ENCODE results near the gene ADCY3. TPM values are rescaled to one million over a fixed set of nuclear protein-coding genes. Genes with fewer than 3 reads are reported as not detected.

Gene ADCY3
- 10 to 100 TPM; 40.7 to 59.3 TPM for total RNA-seq
- total RNA-seq: 69.1 to 76.1 reads per million in 2 donors

- Mint-ChIP-seq H3K27me3 (peaks cover 4% of the 10 kb centered on the region), H3K4me1 (peaks cover 31% of the 10 kb centered on the region), H3K36me3 (ENCODE audit: low read depth) (no peaks in the 10 kb centered on the region), H3K4me3 (peak within 1 kb of the TSS; percentile 96), H3K27ac (peak within 1 kb of the TSS; percentile 61)
- DNase-seq: peak; percentile 35 to 66 (median 63)
- ATAC-seq: peak; percentile 70
- H3K9me3 ChIP-seq (ENCODE audit: control insufficient read depth, low read length, poor library complexity, severe bottlenecking): no peaks in the 10 kb centered on the region
Measured at GRCh38 chr2:24920098-24920808, at the start of gene ADCY3. ADCY3 (minus strand) TSS chr2:24920237; CDS start chr2:24918987, 1,250 bp downstream.

GRCh38 chr2:24969784-24970183, 49.7 kb upstream of the ADCY3 start:
- no peak for ATAC-seq
- H3K9me3 ChIP-seq (ENCODE audit: control insufficient read depth, low read length, poor library complexity, severe bottlenecking): no peaks in the 10 kb centered on the region
- DNase-seq: no peak
- no peak overlapping the region for H3K4me3 Mint-ChIP-seq
- H3K27me3 Mint-ChIP-seq: no peaks in the 10 kb centered on the region
- peaks cover 9% of the 10 kb centered on the region for H3K36me3 Mint-ChIP-seq (ENCODE audit: low read depth)
- H3K4me1 Mint-ChIP-seq: peaks cover 17% of the 10 kb centered on the region
- H3K27ac Mint-ChIP-seq: no peak overlapping the region

- Mint-ChIP-seq H3K4me1 (peaks cover 19% of the 10 kb centered on the region), H3K27ac (no peak overlapping the region), H3K36me3 (ENCODE audit: low read depth) (peaks cover 27% of the 10 kb centered on the region), H3K4me3 (no peak overlapping the region), H3K27me3 (no peaks in the 10 kb centered on the region)
- DNase-seq (no peak), ATAC-seq (no peak)
- no peaks in the 10 kb centered on the region for H3K9me3 ChIP-seq (ENCODE audit: control insufficient read depth, low read length, poor library complexity, severe bottlenecking)
Measured at GRCh38 chr2:24961903-24962302, 41.9 kb upstream of the ADCY3 start.

GRCh38 chr2:24959761-24960160, 39.7 kb upstream of the ADCY3 start:
- DNase-seq: no peak
- peaks cover 19% of the 10 kb centered on the region for H3K4me1 Mint-ChIP-seq
- no peaks in the 10 kb centered on the region for H3K27me3 Mint-ChIP-seq
- no peak overlapping the region for H3K4me3 Mint-ChIP-seq
- peaks cover 6% of the 10 kb centered on the region for H3K9me3 ChIP-seq (ENCODE audit: control insufficient read depth, low read length, poor library complexity, severe bottlenecking)
- no peak for ATAC-seq
- peaks cover 32% of the 10 kb centered on the region for H3K36me3 Mint-ChIP-seq (ENCODE audit: low read depth)
- peak overlapping the region; percentile 37 for H3K27ac Mint-ChIP-seq

DNA sequence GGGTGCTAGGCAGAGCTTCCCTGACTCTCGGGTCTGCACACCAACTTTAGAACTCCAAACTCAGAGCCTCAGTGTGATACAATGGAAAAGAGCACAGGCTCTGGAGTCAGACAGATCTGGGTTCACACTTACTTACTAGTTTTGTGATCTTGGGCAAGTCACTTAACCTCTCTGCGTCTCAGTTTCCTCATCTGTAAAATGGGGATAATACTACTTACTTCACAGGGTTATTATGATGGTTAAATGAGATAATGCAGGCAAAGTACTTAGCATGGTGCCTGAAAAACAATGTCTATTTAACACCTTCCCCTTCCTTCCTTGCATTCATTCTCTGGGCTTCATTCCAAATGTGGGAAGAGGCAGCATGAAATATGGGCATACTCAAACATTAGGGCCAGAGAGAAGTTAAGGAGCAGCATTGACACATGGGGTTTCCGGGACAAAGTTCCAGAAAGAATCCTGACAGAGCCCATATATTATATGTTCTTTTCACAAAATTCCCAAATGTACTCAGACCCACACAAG, 38.4 kb upstream of the ADCY3 start:
- no peaks in the 10 kb centered on the region for H3K27me3 Mint-ChIP-seq
- no peak overlapping the region for H3K4me3 Mint-ChIP-seq
- peaks cover 22% of the 10 kb centered on the region for H3K4me1 Mint-ChIP-seq
- H3K9me3 ChIP-seq (ENCODE audit: control insufficient read depth, low read length, poor library complexity, severe bottlenecking): peaks cover 6% of the 10 kb centered on the region
- peak overlapping the region; percentile 55 for H3K27ac Mint-ChIP-seq
- no peak for DNase-seq
- peaks cover 29% of the 10 kb centered on the region for H3K36me3 Mint-ChIP-seq (ENCODE audit: low read depth)
- ATAC-seq: no peak

GRCh38 chr2:24957976-24958375, 37.9 kb upstream of the ADCY3 start:
- peaks cover 6% of the 10 kb centered on the region for H3K9me3 ChIP-seq (ENCODE audit: control insufficient read depth, low read length, poor library complexity, severe bottlenecking)
- Mint-ChIP-seq H3K36me3 (ENCODE audit: low read depth) (peaks cover 30% of the 10 kb centered on the region), H3K27ac (no peak overlapping the region), H3K27me3 (no peaks in the 10 kb centered on the region), H3K4me1 (peaks cover 22% of the 10 kb centered on the region), H3K4me3 (no peak overlapping the region)
- ATAC-seq (no peak), DNase-seq (no peak)

DNA sequence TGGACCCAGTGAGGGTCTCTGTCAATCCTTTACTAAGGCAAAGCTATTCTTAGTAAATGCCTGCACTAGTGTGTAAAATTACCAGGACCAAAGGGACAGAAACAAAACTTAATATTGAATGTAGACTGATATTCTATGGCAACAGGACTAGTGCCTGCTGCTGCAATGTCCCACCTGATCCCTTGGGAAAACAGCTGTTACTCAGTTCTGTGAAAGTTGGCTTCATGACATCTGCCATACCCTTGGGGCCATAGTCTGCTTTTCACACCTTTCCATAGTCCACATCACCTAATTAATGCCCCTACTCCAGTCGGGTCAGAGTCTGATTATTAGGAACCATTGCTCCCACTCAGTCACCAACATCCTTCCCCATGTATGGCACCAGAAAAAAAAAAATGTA, 37.2 kb upstream of the ADCY3 start:
- no peak overlapping the region for H3K27ac Mint-ChIP-seq
- DNase-seq (no peak), ATAC-seq (no peak)
- H3K4me3 Mint-ChIP-seq: no peak overlapping the region
- H3K36me3 Mint-ChIP-seq (ENCODE audit: low read depth): peaks cover 29% of the 10 kb centered on the region
- H3K4me1 Mint-ChIP-seq: peaks cover 20% of the 10 kb centered on the region
- H3K9me3 ChIP-seq (ENCODE audit: control insufficient read depth, low read length, poor library complexity, severe bottlenecking): peaks cover 6% of the 10 kb centered on the region
- no peaks in the 10 kb centered on the region for H3K27me3 Mint-ChIP-seq

GRCh38 chr2:24955921-24956320, 35.9 kb upstream of the ADCY3 start:
- Mint-ChIP-seq H3K27me3 (no peaks in the 10 kb centered on the region), H3K4me1 (peaks cover 18% of the 10 kb centered on the region), H3K4me3 (no peak overlapping the region), H3K36me3 (ENCODE audit: low read depth) (peaks cover 23% of the 10 kb centered on the region), H3K27ac (no peak overlapping the region)
- ATAC-seq (no peak), DNase-seq (no peak)
- peaks cover 6% of the 10 kb centered on the region for H3K9me3 ChIP-seq (ENCODE audit: control insufficient read depth, low read length, poor library complexity, severe bottlenecking)

GRCh38 chr2:24955232-24955631, 35.2 kb upstream of the ADCY3 start:
- Mint-ChIP-seq H3K27ac (peak overlapping the region; percentile 8), H3K4me3 (no peak overlapping the region), H3K36me3 (ENCODE audit: low read depth) (peaks cover 23% of the 10 kb centered on the region), H3K27me3 (no peaks in the 10 kb centered on the region), H3K4me1 (peaks cover 13% of the 10 kb centered on the region)
- ATAC-seq: no peak
- H3K9me3 ChIP-seq (ENCODE audit: control insufficient read depth, low read length, poor library complexity, severe bottlenecking): peaks cover 6% of the 10 kb centered on the region
- no peak for DNase-seq

GRCh38 chr2:24950102-24950501, 30.1 kb upstream of the ADCY3 start:
- no peak for DNase-seq
- Mint-ChIP-seq H3K27me3 (no peaks in the 10 kb centered on the region), H3K27ac (no peak overlapping the region), H3K4me3 (no peak overlapping the region), H3K4me1 (peaks cover 3% of the 10 kb centered on the region), H3K36me3 (ENCODE audit: low read depth) (peaks cover 13% of the 10 kb centered on the region)
- no peak for ATAC-seq
- H3K9me3 ChIP-seq (ENCODE audit: control insufficient read depth, low read length, poor library complexity, severe bottlenecking): peaks cover 2% of the 10 kb centered on the region

GRCh38 chr2:24948506-24948905, 28.5 kb upstream of the ADCY3 start:
- ATAC-seq: no peak
- DNase-seq: no peak
- Mint-ChIP-seq H3K4me3 (no peak overlapping the region), H3K4me1 (no peaks in the 10 kb centered on the region), H3K36me3 (ENCODE audit: low read depth) (peaks cover 13% of the 10 kb centered on the region), H3K27ac (peak overlapping the region; percentile 62), H3K27me3 (no peaks in the 10 kb centered on the region)
- no peaks in the 10 kb centered on the region for H3K9me3 ChIP-seq (ENCODE audit: control insufficient read depth, low read length, poor library complexity, severe bottlenecking)

GRCh38 chr2:24947561-24948157, 27.6 kb upstream of the ADCY3 start:
- H3K36me3 Mint-ChIP-seq (ENCODE audit: low read depth): peaks cover 10% of the 10 kb centered on the region
- DNase-seq: no peak
- H3K27ac Mint-ChIP-seq: peak overlapping the region; percentile 62
- H3K4me1 Mint-ChIP-seq: no peaks in the 10 kb centered on the region
- ATAC-seq: no peak
- H3K9me3 ChIP-seq (ENCODE audit: control insufficient read depth, low read length, poor library complexity, severe bottlenecking): no peaks in the 10 kb centered on the region
- H3K4me3 Mint-ChIP-seq: no peak overlapping the region
- H3K27me3 Mint-ChIP-seq: no peaks in the 10 kb centered on the region

DNA sequence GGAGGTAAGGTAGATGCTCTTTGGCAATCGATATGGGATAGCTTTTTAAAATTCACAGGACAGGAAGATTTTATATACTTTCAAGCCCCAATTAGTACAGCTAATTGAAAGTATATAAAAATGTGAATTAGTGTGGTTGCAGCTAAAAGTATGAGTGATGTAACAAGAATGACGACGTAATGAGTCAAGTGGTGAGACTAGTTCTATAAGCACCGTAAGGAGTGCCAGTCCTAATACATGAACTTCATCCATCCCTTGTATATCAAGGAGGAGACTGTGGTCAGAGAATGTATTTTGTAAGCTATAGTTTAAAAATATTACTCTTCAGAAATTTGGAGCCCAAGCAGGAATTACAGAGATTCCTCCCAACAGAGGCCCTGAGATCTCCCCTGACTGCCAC, 25.9 kb upstream of the ADCY3 start:
- H3K4me3 Mint-ChIP-seq: no peak overlapping the region
- no peaks in the 10 kb centered on the region for H3K9me3 ChIP-seq (ENCODE audit: control insufficient read depth, low read length, poor library complexity, severe bottlenecking)
- ATAC-seq (no peak), DNase-seq (no peak)
- peaks cover 10% of the 10 kb centered on the region for H3K36me3 Mint-ChIP-seq (ENCODE audit: low read depth)
- H3K27ac Mint-ChIP-seq: peak overlapping the region; percentile 2
- no peaks in the 10 kb centered on the region for H3K4me1 Mint-ChIP-seq
- no peaks in the 10 kb centered on the region for H3K27me3 Mint-ChIP-seq
